Endodermal cell (in vitro differentiated cells): Measurements from ENCODE around the gene FAM221B. TPM values are rescaled to one million over a fixed set of nuclear protein-coding genes. Genes with fewer than 3 reads are reported as not detected.

Source experiments
- DNase-seq: peaks from one replicate; pipeline ENCODE4 v3.0.0-alpha.2; 2017
- H3K27ac ChIP-seq: 2 replicates; pipeline ENCODE4 v1.5.1; 2013; ENCODE audit warnings: mild to moderate bottlenecking, low read depth, low read length, moderate library complexity
- H3K27me3 ChIP-seq: 2 replicates; pipeline ENCODE4 v1.6.1; 2013; ENCODE audit warnings: mild to moderate bottlenecking, low read length, moderate library complexity; ENCODE audit not compliant: insufficient read depth, control insufficient read depth, poor library complexity, severe bottlenecking
- H3K36me3 ChIP-seq: 2 replicates; pipeline ENCODE4 v1.7.0; 2013; ENCODE audit warnings: mild to moderate bottlenecking, low read length, moderate library complexity; ENCODE audit not compliant: control insufficient read depth, insufficient read depth
- H3K4me1 ChIP-seq: one replicate; pipeline ENCODE4 v1.7.0; 2013; ENCODE audit warnings: low read length; ENCODE audit not compliant: control insufficient read depth, insufficient read depth
- H3K4me3 ChIP-seq: 2 replicates; pipeline ENCODE4 v1.5.1; 2013; ENCODE audit warnings: mild to moderate bottlenecking, low read length, moderate library complexity
- H3K9ac ChIP-seq: 2 replicates; pipeline ENCODE4 v1.6.1; 2013; ENCODE audit warnings: mild to moderate bottlenecking, low read length, moderate library complexity; ENCODE audit not compliant: poor library complexity, severe bottlenecking; ENCODE audit errors: extremely low read depth
- H3K9me3 ChIP-seq: 2 replicates; pipeline ENCODE4 v1.6.1; 2013; ENCODE audit warnings: mild to moderate bottlenecking, low read length, moderate library complexity; ENCODE audit not compliant: control insufficient read depth
- H3K27ac Mint-ChIP-seq: 2 replicates; pipeline ENCODE4 v1.8.0; 2020; ENCODE audit warnings: mixed read lengths
- H3K27me3 Mint-ChIP-seq: 2 replicates; pipeline ENCODE4 v1.8.0; 2021; ENCODE audit warnings: mild to moderate bottlenecking, mixed read lengths; ENCODE audit not compliant: insufficient read depth
- H3K36me3 Mint-ChIP-seq: 2 replicates; pipeline ENCODE4 v1.8.0; 2020; ENCODE audit warnings: low read depth, mixed read lengths
- H3K4me1 Mint-ChIP-seq: 2 replicates; pipeline ENCODE4 v1.8.0; 2020; ENCODE audit warnings: mixed read lengths
- H3K4me3 Mint-ChIP-seq: 2 replicates; pipeline ENCODE4 v1.8.0; 2020; ENCODE audit warnings: mild to moderate bottlenecking, moderate library complexity, mixed read lengths
- H3K9me3 Mint-ChIP-seq: 2 replicates; pipeline ENCODE4 v1.8.0; 2020; ENCODE audit warnings: mild to moderate bottlenecking, mixed read lengths
- WGBS, 2 experiments: methylation state at CpG; one replicate each; pipeline versions ENCODE4 v1.1.5 to v1.1.7; 2013; ENCODE audit warnings: missing lambda C conversion rate in 2 of 2, mixed read lengths in 1 of 2; ENCODE audit not compliant: insufficient coverage in 1 of 2, insufficient read length in 1 of 2; 5-methylcytosine and 5-hydroxymethylcytosine counted together
- total RNA-seq, 2 donors: library from RNA; stranded (reverse); fragmentation: NEBNext Ultra II Directional in 1 of 2; extraction: Animal tissue kit (Norgen Biotek cat#: 25700) in 1 of 2; gene quantifications; 2 replicates in 1 of 2; 3 replicates in 1 of 2; pipeline ENCODE4 v1.2.1, GENCODE V29; 2021
- TF ChIP-seq, protein P1 (sequence below): fragments of 200-600 bp; sonication (generic); conservative IDR thresholded peaks from 2 replicates; pipeline ENCODE4 v1.5.0; 2021; ENCODE audit warnings: antibody characterized with exemption, mild to moderate bottlenecking

The FAM221B gene
- total RNA-seq, 2 donors from 2014 or later = 0.22 TPM; not detected in 1

DNA sequence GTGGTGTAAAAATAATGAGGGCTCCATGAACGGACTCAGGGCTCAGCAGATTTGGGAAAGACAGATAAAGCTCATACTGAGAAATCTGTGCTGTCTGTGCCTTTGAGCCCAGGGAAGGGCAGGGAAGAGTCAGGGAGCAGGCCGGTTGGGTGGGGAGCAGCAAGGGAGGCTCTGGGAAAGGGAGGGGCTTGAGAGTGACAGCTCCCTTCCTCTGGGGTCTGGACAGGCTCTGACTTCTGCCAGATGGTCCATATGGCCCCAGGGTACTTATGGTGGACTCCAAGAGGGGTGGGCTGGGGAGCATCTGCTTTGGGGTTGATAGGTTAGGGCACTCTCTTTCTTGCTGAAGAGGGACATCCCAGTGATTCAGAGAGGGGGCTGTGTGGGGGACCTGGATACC lies 35.1 kb downstream of the FAM221B start:
- Mint-ChIP-seq H3K27me3 (peaks cover 5% of the 10 kb centered on the region), H3K27ac (no peak overlapping the region), H3K9me3 (no peaks in the 10 kb centered on the region), H3K4me3 (no peak overlapping the region), H3K4me1 (peaks cover 14% of the 10 kb centered on the region), H3K36me3 (no peaks in the 10 kb centered on the region)
- no peak for DNase-seq
- H3K27me3 ChIP-seq = no peaks in the 10 kb centered on the region
- peaks cover 7% of the 10 kb centered on the region for H3K4me1 ChIP-seq
- no peak overlapping the region for H3K27ac ChIP-seq
- 85 to 92% methylated on average over 2 of the region's 2 CpGs for WGBS, 2 experiments
- H3K9me3 ChIP-seq = no peaks in the 10 kb centered on the region
- H3K4me3 ChIP-seq = no peak overlapping the region
- TF ChIP-seq, protein P1, sequence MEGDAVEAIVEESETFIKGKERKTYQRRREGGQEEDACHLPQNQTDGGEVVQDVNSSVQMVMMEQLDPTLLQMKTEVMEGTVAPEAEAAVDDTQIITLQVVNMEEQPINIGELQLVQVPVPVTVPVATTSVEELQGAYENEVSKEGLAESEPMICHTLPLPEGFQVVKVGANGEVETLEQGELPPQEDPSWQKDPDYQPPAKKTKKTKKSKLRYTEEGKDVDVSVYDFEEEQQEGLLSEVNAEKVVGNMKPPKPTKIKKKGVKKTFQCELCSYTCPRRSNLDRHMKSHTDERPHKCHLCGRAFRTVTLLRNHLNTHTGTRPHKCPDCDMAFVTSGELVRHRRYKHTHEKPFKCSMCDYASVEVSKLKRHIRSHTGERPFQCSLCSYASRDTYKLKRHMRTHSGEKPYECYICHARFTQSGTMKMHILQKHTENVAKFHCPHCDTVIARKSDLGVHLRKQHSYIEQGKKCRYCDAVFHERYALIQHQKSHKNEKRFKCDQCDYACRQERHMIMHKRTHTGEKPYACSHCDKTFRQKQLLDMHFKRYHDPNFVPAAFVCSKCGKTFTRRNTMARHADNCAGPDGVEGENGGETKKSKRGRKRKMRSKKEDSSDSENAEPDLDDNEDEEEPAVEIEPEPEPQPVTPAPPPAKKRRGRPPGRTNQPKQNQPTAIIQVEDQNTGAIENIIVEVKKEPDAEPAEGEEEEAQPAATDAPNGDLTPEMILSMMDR = no peak
- no peaks in the 10 kb centered on the region for H3K36me3 ChIP-seq
- H3K9ac ChIP-seq = no peak overlapping the region

DNA sequence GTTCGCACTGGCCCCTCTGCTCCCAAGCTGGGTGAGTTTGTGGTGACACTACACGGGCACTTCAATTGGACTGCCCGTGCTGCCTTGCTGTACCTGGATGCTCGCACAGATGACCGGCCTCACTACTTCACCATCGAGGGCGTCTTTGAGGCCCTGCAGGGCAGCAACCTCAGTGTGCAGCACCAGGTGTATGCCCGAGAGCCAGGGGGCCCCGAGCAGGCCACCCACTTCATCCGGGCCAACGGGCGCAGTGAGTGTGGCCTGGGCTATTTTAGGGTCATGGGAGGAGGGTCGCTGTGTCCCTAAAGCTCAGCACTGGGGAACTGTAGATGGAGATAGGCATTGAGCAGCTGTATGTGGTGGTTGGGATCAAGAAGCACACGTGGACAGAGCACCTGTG lies 35.7 kb downstream of the FAM221B start:
- H3K27me3 ChIP-seq = no peaks in the 10 kb centered on the region
- Mint-ChIP-seq H3K4me3 (peak overlapping the region; percentile 65), H3K27me3 (peaks cover 5% of the 10 kb centered on the region), H3K36me3 (peaks cover 2% of the 10 kb centered on the region), H3K27ac (no peak overlapping the region), H3K4me1 (peaks cover 14% of the 10 kb centered on the region), H3K9me3 (no peaks in the 10 kb centered on the region)
- WGBS, 2 experiments = 93 to 97% methylated on average over 8 to 14 of the region's 14 CpGs
- no peak overlapping the region for H3K9ac ChIP-seq
- H3K4me3 ChIP-seq = no peak overlapping the region
- H3K27ac ChIP-seq = no peak overlapping the region
- TF ChIP-seq, protein P1 = no peak
- no peak for DNase-seq
- H3K9me3 ChIP-seq = no peaks in the 10 kb centered on the region
- H3K36me3 ChIP-seq = no peaks in the 10 kb centered on the region
- H3K4me1 ChIP-seq = peaks cover 7% of the 10 kb centered on the region

DNA sequence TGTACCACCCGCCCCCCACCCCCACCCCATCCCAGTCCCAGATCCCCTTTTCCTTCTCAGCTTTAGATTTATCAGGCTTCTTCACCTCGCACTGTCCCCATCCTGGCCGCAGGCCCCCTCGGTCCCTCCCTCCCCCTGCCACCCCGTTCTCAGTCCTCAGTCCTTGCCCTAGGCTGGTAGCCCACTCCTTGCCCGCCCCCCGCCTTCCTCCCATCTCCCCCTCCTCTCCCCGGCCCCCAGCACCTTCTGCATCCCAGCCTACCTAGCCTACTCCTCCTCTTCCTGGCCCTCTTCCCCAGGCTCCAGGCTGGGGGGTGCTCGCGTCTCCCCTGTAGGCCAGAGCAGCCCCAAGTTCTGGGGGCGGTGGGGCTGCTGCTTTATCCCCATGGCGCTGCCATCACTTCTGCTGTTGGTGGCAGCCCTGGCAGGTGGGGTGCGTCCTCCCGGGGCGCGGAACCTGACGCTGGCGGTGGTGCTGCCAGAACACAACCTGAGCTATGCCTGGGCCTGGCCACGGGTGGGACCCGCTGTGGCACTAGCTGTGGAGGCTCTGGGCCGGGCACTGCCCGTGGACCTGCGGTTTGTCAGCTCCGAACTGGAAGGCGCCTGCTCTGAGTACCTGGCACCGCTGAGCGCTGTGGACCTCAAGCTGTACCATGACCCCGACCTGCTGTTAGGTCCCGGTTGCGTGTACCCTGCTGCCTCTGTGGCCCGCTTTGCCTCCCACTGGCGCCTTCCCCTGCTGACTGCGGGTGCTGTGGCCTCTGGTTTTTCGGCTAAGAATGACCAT lies 36.3 kb downstream of the FAM221B start:
- H3K27ac ChIP-seq = no peak overlapping the region
- no peaks in the 10 kb centered on the region for H3K36me3 ChIP-seq
- Mint-ChIP-seq H3K36me3 (peaks cover 7% of the 10 kb centered on the region), H3K27ac (no peak overlapping the region), H3K4me1 (peaks cover 14% of the 10 kb centered on the region), H3K27me3 (peaks cover 5% of the 10 kb centered on the region), H3K4me3 (peak overlapping the region; percentile 65), H3K9me3 (no peaks in the 10 kb centered on the region)
- peaks cover 7% of the 10 kb centered on the region for H3K4me1 ChIP-seq
- no peak for DNase-seq
- WGBS, 2 experiments = 88 to 96% methylated on average over 15 to 33 of the region's 34 CpGs
- H3K4me3 ChIP-seq = no peak overlapping the region
- TF ChIP-seq, protein P1 = no peak
- H3K27me3 ChIP-seq = no peaks in the 10 kb centered on the region
- H3K9ac ChIP-seq = no peak overlapping the region
- H3K9me3 ChIP-seq = no peaks in the 10 kb centered on the region
